ENCODE measurements around the gene ADAMTS12. TPM values are rescaled to one million over a fixed set of nuclear protein-coding genes. Genes with fewer than 3 reads are reported as not detected.

ADAMTS12 gene
- total RNA-seq, 1 donor from 2014 or later, result 0.54 TPM

- Mint-ChIP-seq H3K27ac (ENCODE audit: unreplicated experiment) (no peak overlapping the region), H3K4me1 (ENCODE audit: low read depth, unreplicated experiment) (peaks cover 6% of the 10 kb centered on the region), H3K4me3 (ENCODE audit: unreplicated experiment) (no peak overlapping the region), H3K36me3 (ENCODE audit: unreplicated experiment) (no peaks in the 10 kb centered on the region), H3K27me3 (ENCODE audit: unreplicated experiment) (no peaks in the 10 kb centered on the region), H3K9me3 (ENCODE audit: unreplicated experiment) (no peaks in the 10 kb centered on the region)
- TF ChIP-seq, protein P1, sequence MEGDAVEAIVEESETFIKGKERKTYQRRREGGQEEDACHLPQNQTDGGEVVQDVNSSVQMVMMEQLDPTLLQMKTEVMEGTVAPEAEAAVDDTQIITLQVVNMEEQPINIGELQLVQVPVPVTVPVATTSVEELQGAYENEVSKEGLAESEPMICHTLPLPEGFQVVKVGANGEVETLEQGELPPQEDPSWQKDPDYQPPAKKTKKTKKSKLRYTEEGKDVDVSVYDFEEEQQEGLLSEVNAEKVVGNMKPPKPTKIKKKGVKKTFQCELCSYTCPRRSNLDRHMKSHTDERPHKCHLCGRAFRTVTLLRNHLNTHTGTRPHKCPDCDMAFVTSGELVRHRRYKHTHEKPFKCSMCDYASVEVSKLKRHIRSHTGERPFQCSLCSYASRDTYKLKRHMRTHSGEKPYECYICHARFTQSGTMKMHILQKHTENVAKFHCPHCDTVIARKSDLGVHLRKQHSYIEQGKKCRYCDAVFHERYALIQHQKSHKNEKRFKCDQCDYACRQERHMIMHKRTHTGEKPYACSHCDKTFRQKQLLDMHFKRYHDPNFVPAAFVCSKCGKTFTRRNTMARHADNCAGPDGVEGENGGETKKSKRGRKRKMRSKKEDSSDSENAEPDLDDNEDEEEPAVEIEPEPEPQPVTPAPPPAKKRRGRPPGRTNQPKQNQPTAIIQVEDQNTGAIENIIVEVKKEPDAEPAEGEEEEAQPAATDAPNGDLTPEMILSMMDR (IDR thresholded peaks at IDR 0.05; ENCODE audit: partially characterized antibody, unreplicated experiment), result no peak
- DNase-seq, result no peak
Observed at GRCh38 chr5:33753704-33754103, 138.1 kb downstream of the ADAMTS12 start.

- Mint-ChIP-seq H3K9me3 (ENCODE audit: unreplicated experiment) (no peaks in the 10 kb centered on the region), H3K27me3 (ENCODE audit: unreplicated experiment) (no peaks in the 10 kb centered on the region), H3K4me3 (ENCODE audit: unreplicated experiment) (no peak overlapping the region), H3K27ac (ENCODE audit: unreplicated experiment) (no peak overlapping the region), H3K36me3 (ENCODE audit: unreplicated experiment) (no peaks in the 10 kb centered on the region), H3K4me1 (ENCODE audit: low read depth, unreplicated experiment) (no peaks in the 10 kb centered on the region)
- no peak for DNase-seq
- TF ChIP-seq, protein P1 (IDR thresholded peaks at IDR 0.05; ENCODE audit: partially characterized antibody, unreplicated experiment), result no peak
Observed at GRCh38 chr5:33748754-33749153, 143.0 kb downstream of the ADAMTS12 start.

DNA sequence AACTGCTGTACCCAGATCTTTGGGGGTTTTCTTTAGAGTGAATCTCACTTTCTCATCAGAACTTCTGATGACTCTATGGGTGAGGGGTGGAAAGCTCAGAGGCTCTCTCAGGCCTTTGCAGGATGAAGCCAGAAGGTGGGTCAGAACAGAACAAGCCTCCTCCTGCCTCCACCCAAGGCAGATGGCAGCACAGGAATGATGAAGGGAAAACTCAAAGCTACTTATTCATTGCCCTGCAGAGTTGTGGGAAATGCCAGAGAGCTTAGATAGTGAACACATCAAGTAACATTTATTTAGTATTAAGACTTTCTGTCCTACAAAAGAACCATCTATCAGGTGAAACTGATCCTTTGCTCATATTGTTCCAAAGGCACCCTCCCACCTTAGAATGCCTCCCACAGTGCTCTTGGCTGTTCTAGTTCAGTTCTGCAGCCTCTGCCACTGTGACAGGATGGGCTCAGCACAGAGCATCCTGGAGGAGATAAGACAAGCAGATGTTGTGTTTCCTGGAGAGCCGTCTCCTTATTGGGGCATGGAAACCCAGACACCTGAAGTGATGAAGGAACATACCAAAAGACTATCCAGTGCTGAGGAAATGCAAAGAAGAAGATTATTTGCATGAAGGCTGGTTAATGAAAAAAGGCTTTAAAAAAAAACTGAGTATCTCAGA is 146.6 kb downstream of the ADAMTS12 start:
- TF ChIP-seq, protein P1 (IDR thresholded peaks at IDR 0.05; ENCODE audit: partially characterized antibody, unreplicated experiment), result no peak
- Mint-ChIP-seq H3K9me3 (ENCODE audit: unreplicated experiment) (no peaks in the 10 kb centered on the region), H3K36me3 (ENCODE audit: unreplicated experiment) (no peaks in the 10 kb centered on the region), H3K27ac (ENCODE audit: unreplicated experiment) (no peak overlapping the region), H3K4me3 (ENCODE audit: unreplicated experiment) (no peak overlapping the region), H3K27me3 (ENCODE audit: unreplicated experiment) (no peaks in the 10 kb centered on the region), H3K4me1 (ENCODE audit: low read depth, unreplicated experiment) (no peaks in the 10 kb centered on the region)
- no peak for DNase-seq

DNA sequence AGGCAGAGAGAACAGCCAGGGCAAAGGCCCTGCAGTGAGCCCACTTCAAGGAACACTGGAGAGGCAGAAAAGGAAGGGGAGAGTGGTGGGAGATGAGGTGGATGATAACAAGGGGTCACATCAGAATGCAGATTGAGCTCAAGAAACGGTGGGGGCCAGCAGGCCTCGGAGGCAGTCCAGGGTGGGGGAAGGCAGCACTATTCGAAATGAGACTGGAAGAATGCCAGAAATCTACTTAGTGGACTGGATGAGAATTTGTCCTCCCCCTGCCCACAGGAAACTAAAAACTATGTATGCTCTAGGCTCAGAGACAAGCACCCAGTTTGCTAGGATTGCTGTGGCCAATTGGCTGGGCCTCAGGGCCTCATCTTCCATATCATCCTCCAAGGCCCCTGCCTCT is 148.7 kb downstream of the ADAMTS12 start:
- no peaks in the 10 kb centered on the region for H3K9me3 Mint-ChIP-seq (ENCODE audit: unreplicated experiment)
- no peaks in the 10 kb centered on the region for H3K36me3 Mint-ChIP-seq (ENCODE audit: unreplicated experiment)
- DNase-seq, result no peak
- no peak overlapping the region for H3K27ac Mint-ChIP-seq (ENCODE audit: unreplicated experiment)
- TF ChIP-seq, protein P1 (IDR thresholded peaks at IDR 0.05; ENCODE audit: partially characterized antibody, unreplicated experiment), result no peak
- H3K4me1 Mint-ChIP-seq (ENCODE audit: low read depth, unreplicated experiment), result no peaks in the 10 kb centered on the region
- H3K4me3 Mint-ChIP-seq (ENCODE audit: unreplicated experiment), result no peak overlapping the region
- no peaks in the 10 kb centered on the region for H3K27me3 Mint-ChIP-seq (ENCODE audit: unreplicated experiment)

DNA sequence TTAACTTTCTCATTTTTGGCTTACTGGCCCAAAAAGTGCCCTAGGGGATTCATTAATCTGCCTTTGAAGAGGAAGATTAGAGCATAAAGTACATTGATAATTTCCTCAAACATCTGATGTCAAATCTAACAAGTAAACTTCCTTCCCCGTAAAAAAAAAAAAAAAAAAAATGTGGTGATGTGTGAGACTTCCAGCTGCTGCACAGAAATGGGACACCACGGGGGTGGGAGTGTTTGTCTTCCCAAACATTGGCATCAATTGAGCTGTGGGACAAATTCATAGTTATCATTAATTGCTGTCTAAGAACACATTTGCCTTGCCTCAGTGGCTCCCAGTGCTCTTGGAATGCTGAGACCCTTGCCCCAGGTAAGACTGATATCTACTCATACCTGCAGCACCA is 149.6 kb downstream of the ADAMTS12 start:
- H3K9me3 Mint-ChIP-seq (ENCODE audit: unreplicated experiment), result no peaks in the 10 kb centered on the region
- H3K36me3 Mint-ChIP-seq (ENCODE audit: unreplicated experiment), result no peaks in the 10 kb centered on the region
- no peaks in the 10 kb centered on the region for H3K27me3 Mint-ChIP-seq (ENCODE audit: unreplicated experiment)
- no peak overlapping the region for H3K27ac Mint-ChIP-seq (ENCODE audit: unreplicated experiment)
- DNase-seq, result no peak
- no peaks in the 10 kb centered on the region for H3K4me1 Mint-ChIP-seq (ENCODE audit: low read depth, unreplicated experiment)
- H3K4me3 Mint-ChIP-seq (ENCODE audit: unreplicated experiment), result no peak overlapping the region
- TF ChIP-seq, protein P1 (IDR thresholded peaks at IDR 0.05; ENCODE audit: partially characterized antibody, unreplicated experiment), result no peak
